SU-DHL-6 (cell line): ENCODE data around the gene CACNA1C.

Experiments
- H2AFZ ChIP-seq: fragments of 200-600 bp; sonication (generic); 2 replicates; pipeline ENCODE4 v1.6.1; 2014; ENCODE audit warnings: low read depth, mild to moderate bottlenecking, moderate library complexity, mixed read lengths, antibody characterized with exemption, low read length; ENCODE audit not compliant: severe bottlenecking
- H3F3A ChIP-seq: fragments of 200-600 bp; shearing (Covaris generic); 2 replicates; pipeline ENCODE4 v1.6.0; 2016; ENCODE audit warnings: antibody characterized with exemption, mild to moderate bottlenecking; ENCODE audit not compliant: insufficient read depth
- H3K27ac ChIP-seq: fragments of 200-600 bp; sonication (generic); 2 replicates; pipeline ENCODE4 v1.5.1; 2016; ENCODE audit warnings: low read depth, mild to moderate bottlenecking, low read length, moderate library complexity, mixed read lengths
- H3K27me3 ChIP-seq: fragments of 200-600 bp; sonication (generic), shearing (Covaris generic); 2 replicates; pipeline ENCODE4 v1.6.0; 2014; ENCODE audit warnings: mild to moderate bottlenecking, low read length
- H3K36me3 ChIP-seq: fragments of 200-600 bp; sonication (generic); 2 replicates; pipeline ENCODE4 v1.6.1; 2014; ENCODE audit warnings: mild to moderate bottlenecking, low read length, mixed read lengths
- H3K4me2 ChIP-seq: fragments of 300-600, 200-600 bp; shearing (Covaris generic), sonication (generic); 2 replicates; pipeline ENCODE4 v1.6.0; 2014; ENCODE audit warnings: low read length, low read depth, mild to moderate bottlenecking; ENCODE audit not compliant: poor library complexity, severe bottlenecking
- H3K4me3 ChIP-seq: fragments of 200-600 bp; sonication (generic); 2 replicates; pipeline ENCODE4 v1.5.1; 2014; ENCODE audit warnings: antibody characterized with exemption, low read length, mild to moderate bottlenecking, mixed read lengths; ENCODE audit not compliant: insufficient read depth, poor library complexity, severe bottlenecking
- H3K79me2 ChIP-seq: fragments of 200-600 bp; sonication (generic); 2 replicates; pipeline ENCODE4 v1.6.1; 2014; ENCODE audit warnings: mild to moderate bottlenecking, low read length, moderate library complexity; ENCODE audit not compliant: insufficient read depth
- H3K9ac ChIP-seq: fragments of 200-600 bp; sonication (generic); 2 replicates; pipeline ENCODE4 v1.7.0; 2014; ENCODE audit warnings: mild to moderate bottlenecking, low read length
- H3K9me2 ChIP-seq: fragments of 200-600 bp; sonication (generic); replicated peaks from 2 replicates; pipeline ENCODE4 v1.6.1; 2014; ENCODE audit warnings: low read length; ENCODE audit not compliant: insufficient read depth
- H3K9me3 ChIP-seq: fragments of 200-600 bp; sonication (generic); 2 replicates; pipeline ENCODE4 v1.6.1; 2014; ENCODE audit warnings: low read length, mixed read lengths; ENCODE audit not compliant: insufficient read depth
- H4K20me1 ChIP-seq: fragments of 200-600 bp; sonication (generic); 2 replicates; pipeline ENCODE4 v1.6.1; 2014; ENCODE audit warnings: low read depth, mild to moderate bottlenecking, antibody characterized with exemption, low read length, moderate library complexity, mixed read lengths
- CTCF ChIP-seq: fragments of 200-600 bp; sonication (generic); IDR thresholded peaks from one replicate; pipeline ENCODE4 v1.5.1; 2017; ENCODE audit warnings: antibody characterized with exemption, mild to moderate bottlenecking, low read length, moderate library complexity; ENCODE audit not compliant: insufficient read depth, poor library complexity, severe bottlenecking
- EZH2phosphoT487 ChIP-seq: fragments of 200-600 bp; sonication (generic), shearing (Covaris generic); conservative IDR thresholded peaks from 2 replicates; pipeline ENCODE4 v1.6.1; 2018; ENCODE audit warnings: mild to moderate bottlenecking, antibody characterized with exemption, low read length, moderate library complexity, mixed read lengths

CACNA1C gene

GRCh38 chr12:2455410-2455809, 402.6 kb downstream of the CACNA1C start:
- no peak overlapping the region for H3K4me3 ChIP-seq
- H3K27me3 ChIP-seq, result no peaks in the 10 kb centered on the region
- no peak overlapping the region for H3K4me2 ChIP-seq
- H3K36me3 ChIP-seq, result no peaks in the 10 kb centered on the region
- no peak overlapping the region for H3K9ac ChIP-seq
- H4K20me1 ChIP-seq, result no peaks in the 10 kb centered on the region
- H3F3A ChIP-seq, result no peaks in the 10 kb centered on the region
- no peaks in the 10 kb centered on the region for H3K79me2 ChIP-seq
- no peak overlapping the region for H3K27ac ChIP-seq
- H3K9me2 ChIP-seq, result no peaks in the 10 kb centered on the region
- TF ChIP-seq CTCF (no peak), EZH2phosphoT487 (no peak)
- H3K9me3 ChIP-seq, result no peaks in the 10 kb centered on the region
- H2AFZ ChIP-seq, result no peak overlapping the region

- H3K36me3 ChIP-seq, result no peaks in the 10 kb centered on the region
- no peak overlapping the region for H3K4me2 ChIP-seq
- TF ChIP-seq EZH2phosphoT487, result no peak
- TF ChIP-seq CTCF, result no peak
- H2AFZ ChIP-seq, result no peak overlapping the region
- H3K9me3 ChIP-seq, result no peaks in the 10 kb centered on the region
- H3K27me3 ChIP-seq, result no peaks in the 10 kb centered on the region
- no peaks in the 10 kb centered on the region for H3K79me2 ChIP-seq
- H3K9ac ChIP-seq, result no peak overlapping the region
- H3K4me3 ChIP-seq, result no peak overlapping the region
- no peaks in the 10 kb centered on the region for H4K20me1 ChIP-seq
- no peak overlapping the region for H3K27ac ChIP-seq
- H3F3A ChIP-seq, result no peaks in the 10 kb centered on the region
- H3K9me2 ChIP-seq, result no peaks in the 10 kb centered on the region
These were observed 403.5 kb downstream of the CACNA1C start for GRCh38 chr12:2456122-2456812.

- Histone ChIP-seq H3K27ac (no peak overlapping the region), H3F3A (no peaks in the 10 kb centered on the region), H3K79me2 (no peaks in the 10 kb centered on the region), H3K9ac (no peak overlapping the region), H3K27me3 (no peaks in the 10 kb centered on the region), H3K9me3 (no peaks in the 10 kb centered on the region), H2AFZ (no peak overlapping the region), H3K36me3 (no peaks in the 10 kb centered on the region), H3K4me2 (no peak overlapping the region), H3K9me2 (no peaks in the 10 kb centered on the region), H3K4me3 (no peak overlapping the region), H4K20me1 (no peaks in the 10 kb centered on the region)
- TF ChIP-seq CTCF (no peak), EZH2phosphoT487 (no peak)
These were observed 404.0 kb downstream of the CACNA1C start for GRCh38 chr12:2456813-2457186.
